HG02943 (cell line): ENCODE results near the gene STX16.
"Not testable (repeated sequence)": the region's sequence is repeated elsewhere in the genome, so short reads cannot be mapped to it uniquely, and the experiment has no call there.

Experiments
- ATAC-seq: cut with Tn5 transposase; IDR thresholded peaks from one replicate; pipeline ENCODE4 v1.9.1; 2021; ENCODE audit warnings: mild to moderate bottlenecking, low read depth, moderate library complexity; ENCODE audit not compliant: unreplicated experiment

Gene STX16

DNA sequence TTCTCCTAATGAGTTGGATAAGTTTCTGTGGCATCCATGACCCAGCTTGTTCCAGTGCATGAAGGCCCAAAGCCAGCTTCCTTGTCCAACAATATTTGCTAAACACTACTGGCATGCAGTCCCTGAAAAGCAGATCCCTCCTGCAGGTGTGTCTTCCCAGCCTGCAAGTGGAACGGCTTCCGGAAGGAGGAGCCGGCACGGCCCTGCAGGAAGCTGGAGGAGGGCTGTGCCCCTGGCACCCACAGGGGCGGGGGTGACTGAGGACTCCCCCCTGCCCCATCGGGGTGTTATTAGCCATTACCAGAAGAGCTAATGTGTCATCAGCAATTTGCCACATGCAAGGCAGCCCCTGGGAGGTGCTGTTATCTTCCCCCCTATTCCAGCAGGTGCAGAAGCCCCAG is 68.9 kb downstream of the STX16 start:
- ATAC-seq = no peak

DNA sequence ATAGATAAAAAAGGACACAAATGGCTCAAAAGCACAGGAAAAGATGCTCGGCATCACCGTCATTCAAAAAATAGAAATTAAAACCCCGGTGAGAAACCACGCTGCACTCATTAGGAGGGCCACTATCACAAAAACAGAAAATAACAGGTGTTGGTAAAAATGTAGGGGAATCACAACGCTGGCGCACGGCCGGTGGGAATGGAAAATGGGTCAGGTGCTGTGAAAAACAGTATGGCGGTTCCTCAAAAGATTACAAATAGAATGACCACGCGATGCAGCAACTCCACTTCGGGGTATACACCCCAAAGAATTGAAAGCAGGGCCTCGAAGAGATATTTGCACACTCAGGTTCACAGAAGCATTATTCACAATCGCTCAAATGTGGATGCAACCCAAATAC is 69.8 kb downstream of the STX16 start:
- ATAC-seq = no peak

DNA sequence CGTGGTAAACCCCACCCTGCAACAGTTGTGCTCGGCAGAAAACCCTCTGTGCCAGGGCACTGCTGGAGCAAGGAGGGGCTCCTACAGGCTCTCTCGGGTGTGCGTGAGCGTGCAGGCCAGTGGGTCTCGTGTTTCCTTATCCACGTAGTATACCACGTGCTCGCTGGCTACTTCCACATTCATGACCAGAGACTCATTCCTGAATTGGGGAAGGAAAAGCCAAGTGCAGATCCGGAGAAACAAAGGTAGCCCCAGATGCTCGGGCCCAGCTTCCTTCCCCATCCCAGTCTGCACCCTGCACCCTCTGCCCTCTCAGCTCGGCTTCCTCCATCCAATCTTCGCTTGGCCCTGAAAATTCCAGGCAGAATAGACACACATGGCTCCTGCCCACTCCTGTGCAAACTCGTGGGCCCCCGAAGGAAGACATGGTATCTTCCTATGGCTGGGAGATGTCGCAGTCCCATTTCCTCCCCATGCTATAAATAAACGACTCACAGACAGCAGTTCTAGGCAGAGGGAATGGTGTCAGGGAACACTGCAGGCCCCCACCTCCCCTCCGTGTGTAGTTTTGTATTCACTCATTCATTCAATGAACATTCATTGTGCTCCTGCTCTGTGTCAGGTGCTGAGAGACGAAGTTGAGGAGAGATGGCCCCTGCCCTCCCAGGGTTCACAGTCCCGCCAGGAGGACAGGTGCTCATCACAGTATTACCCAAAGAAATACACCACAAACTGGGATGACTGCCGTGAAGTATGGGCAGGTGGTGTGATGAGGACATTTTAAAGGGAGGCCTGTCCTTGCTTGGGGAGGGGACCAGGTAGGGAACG is 71.1 kb downstream of the STX16 start:
- no peak for ATAC-seq

DNA sequence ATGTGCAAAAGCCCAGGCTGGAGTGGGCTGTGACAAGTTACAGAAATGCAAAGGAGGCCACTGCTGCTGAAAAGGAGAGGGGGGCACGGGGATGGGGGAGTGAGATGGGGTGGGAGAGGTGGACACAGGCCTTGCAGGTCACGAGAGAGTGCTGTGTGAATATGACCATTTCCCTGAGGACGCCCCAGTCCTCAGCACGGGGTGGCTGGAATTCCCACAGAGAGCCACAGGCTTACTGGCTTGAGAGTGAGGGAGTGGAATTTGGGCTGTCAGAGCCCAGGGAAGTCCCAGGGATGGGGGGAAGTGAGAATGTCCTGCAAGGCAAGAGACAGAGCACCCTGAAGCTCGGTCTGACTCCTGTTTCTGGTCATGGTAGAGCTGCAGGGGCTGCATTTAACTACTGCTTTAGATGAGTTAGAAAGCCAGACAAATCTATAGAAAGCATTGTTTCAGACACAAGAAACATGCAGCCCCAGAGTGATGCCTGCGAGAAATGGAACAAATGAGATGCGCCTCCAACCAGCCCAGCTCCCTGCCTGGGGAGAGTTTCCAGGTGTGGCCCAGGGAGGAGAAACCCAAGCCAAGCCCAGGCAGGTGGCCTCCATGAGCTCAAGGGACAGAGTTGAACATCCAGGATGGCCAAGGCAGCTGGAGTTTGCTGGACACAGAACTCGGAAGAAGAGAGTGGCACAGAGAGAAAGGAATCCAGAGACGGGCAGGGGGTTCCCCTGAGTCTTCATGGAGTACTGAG is 72.0 kb downstream of the STX16 start:
- no peak for ATAC-seq

DNA sequence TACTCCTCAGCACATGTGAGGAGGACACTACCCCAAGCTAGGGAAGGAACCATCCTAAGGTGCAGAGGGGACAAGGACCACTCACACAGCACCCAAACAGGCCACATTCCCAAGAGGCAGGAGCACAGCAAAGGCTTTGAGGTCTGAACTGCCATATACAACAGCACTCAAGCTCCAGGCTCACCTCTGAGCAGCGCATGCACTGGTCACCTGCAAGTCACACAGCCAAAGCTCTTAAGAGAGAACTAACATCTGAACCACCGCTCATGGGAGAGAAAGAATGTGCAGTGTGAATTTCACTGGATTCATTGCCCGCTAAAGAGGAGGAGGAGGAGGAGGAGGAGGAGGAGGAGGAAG is 72.5 kb downstream of the STX16 start:
- ATAC-seq = no peak

DNA sequence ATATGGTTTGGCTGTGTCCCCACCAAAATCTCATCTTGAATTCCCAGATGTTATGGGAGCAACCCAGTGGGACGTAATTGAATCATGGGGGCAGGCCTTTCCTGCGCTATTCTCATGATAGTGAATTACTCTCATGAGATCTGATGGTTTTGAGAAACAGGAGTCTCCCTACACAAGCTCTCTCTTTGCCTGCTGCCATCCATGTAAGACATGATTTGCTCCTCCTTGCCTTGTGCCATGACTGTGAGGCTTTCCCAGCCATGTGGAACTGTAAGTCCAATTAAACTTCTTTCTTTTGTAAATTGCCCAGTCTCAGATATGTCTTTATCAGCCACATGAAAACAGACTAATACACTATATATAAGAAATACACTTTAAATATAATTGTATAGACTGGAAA is 75.1 kb downstream of the STX16 start:
- ATAC-seq = not testable (repeated sequence)
